Measurements from ENCODE around the gene KRT4.
A peak's percentile ranks its signal among the peaks of the same experiment; 100 is the strongest.

KRT4 gene

DNA sequence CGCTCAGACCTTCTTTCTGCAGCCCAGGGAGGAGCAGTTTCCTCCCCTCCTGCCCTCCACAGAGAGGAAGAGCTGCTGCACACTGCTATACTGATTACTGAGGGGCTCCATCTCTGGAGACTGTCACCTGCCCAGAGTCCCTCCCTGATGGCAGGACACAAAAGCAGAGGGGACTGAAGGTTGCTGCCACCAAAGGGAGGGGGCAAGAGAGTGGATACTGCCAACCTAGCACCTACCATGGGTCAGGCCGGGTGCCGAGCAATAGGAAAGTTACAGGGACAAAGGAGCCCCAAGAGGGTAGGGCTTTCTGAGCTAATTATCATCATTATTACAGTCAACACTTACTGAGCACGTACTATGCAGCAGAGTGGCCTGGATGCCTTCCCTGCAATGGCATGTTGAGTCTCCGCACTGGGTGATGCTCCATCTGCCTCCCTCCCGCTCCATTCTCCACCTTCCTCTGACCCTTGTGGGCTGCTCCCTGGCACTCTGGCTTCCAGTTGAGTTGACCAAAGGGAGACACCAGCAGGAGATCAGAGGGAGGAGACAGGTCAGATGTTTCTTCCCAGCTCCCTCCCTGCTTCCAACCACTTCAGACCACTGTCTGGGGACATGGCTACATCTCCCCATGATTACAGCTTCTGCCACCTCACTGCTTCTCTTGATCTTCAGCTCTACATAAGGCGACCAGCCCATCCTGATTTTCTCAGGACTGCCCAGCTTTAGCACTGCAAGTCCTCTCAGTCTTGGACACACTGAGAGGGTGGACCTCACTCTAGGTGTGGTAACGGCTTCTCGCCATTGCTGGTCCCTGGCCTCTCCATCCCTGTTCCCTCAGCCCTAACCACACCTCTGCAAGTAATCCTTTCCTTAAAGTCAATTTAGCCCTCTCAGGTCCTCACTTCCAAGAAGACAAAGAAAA, 22.8 kb upstream of the KRT4 start:
- no peak for DNase-seq

DNA sequence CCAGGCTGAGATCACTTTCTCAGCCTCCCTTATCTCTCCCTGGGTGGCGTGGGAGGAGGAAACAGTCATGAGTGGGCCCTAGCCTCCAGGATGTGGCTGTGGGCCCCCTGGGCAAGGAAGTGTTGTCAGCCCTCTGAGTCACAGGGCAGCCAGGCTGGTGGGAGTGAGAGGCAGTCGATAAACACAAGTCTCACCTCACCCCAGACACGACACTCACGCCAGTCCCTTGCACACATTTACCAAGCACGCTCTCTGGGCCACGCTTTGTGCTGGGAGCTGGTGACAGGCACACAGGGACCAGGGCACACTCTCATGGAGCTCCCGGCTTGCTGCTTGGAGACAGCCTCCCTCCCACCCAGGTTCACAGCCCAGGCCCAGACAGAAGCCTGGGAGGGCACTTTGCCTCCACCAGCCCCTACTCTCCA, 22.1 kb upstream of the KRT4 start:
- DNase-seq: peak; percentile 40

DNA sequence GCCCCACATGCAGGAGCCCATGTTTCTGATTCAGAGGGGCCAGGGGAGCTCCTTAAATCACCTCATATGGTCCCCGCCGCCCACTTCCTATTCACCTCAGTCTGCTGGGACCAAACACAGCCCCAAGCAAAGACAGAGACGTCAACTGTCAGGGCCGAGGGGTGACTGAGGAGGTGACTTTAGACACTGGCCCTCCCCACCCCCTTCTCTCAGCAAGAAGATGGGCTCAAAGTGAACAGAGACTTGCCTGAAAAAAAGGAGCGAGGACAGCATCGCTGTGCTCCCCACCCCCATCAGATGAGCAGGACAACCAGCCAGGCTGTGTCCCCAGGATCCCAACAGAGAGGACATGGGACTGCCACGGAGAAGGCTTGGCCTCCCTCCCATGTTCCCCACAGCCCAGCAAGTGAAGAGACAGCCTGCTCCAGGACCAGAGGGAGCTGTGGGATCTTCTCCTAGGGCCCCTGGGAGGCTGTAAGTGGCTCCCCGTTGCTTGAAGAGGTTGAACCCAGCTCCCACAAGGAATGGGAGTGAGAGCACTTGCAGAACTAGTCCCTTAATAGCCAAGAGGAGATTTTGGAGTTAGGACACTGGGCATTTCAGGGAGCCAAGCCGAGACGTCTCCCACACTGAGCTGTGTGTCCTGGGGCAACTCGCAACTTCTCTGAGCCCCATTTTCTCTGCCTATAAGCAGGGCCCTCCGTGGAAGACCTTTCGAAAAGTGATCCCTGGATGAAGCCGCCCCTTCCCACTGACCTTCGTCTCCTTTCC, 21.5 kb upstream of the KRT4 start:
- DNase-seq: no peak

DNA sequence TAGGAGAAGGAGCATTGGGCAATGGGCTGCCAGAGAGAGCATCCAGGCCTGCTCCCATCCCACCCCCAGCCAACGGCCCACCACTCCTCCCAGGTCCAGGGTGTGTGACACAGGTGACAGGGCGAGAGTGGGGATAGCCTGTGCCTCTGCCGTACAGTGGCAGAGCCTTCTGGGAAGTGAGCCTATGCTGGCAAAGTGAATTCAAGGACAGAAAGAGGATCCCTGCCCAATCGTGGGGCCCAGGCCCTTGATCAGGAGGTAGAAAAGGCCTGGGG, 20.7 kb upstream of the KRT4 start:
- DNase-seq: no peak

DNA sequence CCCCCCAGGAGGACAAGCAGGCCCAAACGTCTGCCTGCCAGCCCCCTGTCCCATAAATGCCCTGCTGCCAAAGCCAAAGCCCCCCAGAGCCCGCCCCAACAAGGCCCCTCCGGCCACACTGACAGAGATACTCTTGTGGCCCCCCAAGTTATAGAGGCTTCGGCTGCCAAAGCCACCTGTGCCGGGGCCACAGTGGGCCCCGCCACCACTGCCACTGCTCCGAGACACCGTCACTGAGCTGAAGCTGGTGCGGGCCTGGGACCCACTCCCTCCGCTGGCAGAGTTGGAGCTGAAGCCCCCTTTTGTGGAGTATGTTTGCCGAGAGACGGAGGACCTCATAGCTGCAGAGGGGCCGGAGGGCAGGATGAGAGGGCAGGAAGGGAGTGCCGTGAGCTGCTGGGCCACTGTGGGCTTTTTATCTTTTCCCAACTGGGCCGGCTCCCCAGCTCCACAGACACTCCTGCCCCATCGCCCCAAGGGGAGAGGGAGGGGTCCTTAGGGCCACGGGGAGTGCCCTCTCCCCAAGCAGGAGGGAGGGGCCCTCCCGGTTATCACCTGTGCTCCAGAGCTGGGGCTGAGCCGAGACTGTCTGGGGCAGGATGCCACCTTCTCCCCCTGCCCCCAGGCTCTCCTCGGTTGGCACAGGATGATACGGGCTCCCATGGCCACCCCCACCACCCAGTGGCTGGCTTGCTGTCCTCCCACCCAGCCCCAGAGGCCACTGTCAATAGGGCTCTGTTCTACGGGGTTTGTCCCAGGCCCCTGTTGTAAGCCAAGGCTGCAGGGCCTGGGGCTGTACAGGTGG, 20.2 kb upstream of the KRT4 start, which contains the start of gene KRT79:
TSS of gene KRT79 (minus strand) at position 390 of the 805 bp plus-strand sequence. CDS start at position 339, 51 bp downstream.
- DNase-seq: no peak

DNA sequence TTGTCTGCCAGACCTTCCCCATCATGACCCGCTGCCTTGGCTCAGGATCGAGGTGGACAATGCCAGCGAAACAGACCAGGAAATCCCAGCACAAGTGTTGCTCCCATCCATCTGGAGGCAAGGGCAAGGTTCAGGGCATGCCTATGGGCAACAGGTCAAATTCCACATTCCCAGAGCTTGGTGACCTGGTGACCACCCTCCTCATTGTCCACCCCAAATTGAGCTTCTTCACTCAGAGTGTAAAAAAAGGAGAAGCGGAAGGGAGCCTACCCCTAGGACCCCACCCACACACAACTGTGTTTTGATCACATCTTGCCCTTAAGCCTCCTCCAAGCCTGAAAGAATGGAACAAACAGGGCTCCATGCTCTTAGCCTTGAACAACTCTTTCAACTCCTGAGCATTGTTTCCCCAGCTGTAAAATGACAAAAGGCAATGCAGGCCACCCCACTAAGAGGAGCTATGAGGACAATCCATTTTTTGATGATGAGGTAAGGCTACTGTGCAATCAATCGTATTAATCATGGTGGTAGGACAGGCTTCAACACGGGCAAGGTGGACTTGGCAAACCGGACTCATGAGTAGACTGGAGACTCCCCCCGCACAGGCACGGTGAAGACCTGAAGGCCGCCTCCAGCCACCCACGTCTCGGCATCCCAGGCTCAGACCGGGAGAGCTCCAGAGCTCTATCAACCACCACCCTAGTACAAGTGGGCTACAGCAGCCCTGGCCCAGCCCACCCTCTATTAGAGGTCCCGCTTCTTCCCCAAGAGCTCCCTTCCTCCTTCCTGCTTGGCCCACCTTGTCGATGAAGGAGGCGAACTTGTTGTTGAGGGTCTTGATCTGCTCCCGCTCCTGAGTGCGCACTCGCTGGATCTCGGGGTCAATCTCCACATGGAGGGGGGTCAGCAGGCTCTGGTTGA, 19.3 kb upstream of the KRT4 start:
- DNase-seq: no peak

DNA sequence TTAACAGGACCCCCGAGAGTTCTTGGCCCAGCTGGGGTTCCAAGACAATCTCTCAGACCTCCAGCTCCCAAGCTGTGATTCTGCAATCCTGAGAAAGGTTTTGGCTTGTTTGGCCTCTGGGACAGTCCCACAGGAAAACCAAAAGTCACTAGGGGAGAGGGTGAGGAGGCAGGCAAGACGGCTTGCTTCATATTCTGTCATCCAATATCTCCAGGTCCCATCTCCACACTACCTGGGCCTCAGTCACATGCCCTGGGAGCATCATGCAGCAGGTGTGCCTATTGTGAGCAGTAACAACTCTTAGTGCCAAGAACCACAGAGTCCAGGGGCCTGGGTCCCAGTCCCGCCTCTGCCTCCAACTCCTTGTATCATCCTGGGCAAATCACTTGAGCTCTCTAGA, 18.5 kb upstream of the KRT4 start:
- DNase-seq: no peak

DNA sequence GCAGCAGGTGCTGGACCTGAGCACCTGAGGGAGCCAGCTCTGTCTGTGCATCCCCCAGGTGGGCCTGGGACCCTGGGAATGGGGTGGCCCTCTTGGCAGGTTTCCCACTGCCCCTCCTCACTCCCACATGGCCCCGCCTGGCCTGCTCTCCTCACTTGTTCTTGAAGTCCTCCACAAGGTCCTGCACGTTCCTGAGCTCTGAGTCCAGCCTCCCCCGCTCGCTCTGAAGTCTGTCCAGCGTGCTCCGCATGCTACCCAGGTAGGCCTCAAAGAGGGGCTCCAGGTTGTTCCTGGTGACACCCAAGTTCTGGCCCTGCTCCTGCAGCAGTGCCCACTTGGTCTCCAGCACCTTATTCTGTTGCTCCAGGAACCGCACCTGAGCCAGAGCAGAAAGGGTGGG, 17.3 kb upstream of the KRT4 start:
- DNase-seq: no peak

DNA sequence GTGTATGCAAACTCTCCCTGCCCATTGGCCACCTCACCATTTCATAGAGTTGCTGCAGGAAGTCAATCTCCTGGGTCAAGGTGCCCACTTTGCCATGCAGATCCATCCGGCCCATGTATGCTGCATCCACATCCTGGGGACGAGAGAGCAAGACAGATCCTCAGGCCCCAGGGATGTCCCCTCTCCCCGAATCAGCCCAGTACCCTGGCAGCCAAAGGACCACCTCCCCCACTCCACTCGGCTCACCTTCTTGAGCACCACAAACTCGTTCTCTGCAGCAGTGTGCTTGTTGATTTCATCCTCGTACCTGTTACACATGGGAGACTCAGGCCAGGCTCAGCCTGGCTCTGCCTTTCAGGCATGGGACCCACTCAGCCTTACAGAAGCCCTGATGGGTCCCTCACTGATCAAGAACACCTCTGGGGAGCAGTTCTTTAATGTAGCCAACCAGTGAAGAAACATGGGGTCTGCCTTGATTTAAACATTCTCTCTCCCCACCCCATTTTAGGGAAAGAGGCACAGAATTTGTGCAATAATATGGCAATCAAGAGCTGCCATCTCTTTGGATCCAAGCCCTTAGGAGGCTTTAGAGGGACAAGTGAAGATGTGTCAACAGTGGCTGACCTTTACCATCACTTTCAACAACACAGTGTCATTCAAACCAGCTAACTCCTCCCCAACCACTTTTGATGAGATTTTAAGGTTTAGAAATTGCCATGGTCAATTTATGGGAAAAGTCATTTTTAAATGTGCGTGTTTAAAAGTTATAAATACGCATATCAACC, 16.3 kb upstream of the KRT4 start:
- DNase-seq: no peak

DNA sequence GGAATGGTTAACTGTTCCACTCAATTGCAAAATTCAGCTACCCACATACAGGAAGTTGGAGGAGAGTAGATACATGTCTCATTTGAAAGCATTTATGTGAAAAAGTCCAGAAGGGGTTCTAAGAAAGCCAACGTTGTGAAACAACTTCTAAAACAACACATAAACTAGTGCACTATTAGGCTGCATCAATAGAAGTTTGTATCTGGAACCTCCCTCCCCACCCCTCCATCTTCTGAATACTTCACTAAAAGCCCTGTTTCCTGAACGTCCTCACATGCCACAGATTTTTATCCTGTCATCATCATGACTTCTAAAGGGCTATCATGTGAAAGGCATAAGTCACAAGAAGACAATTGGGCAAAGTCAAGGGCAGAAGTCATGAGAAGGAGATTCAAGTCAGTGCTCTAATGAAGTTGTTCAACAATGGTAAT, 14.7 kb upstream of the KRT4 start:
- no peak for DNase-seq

DNA sequence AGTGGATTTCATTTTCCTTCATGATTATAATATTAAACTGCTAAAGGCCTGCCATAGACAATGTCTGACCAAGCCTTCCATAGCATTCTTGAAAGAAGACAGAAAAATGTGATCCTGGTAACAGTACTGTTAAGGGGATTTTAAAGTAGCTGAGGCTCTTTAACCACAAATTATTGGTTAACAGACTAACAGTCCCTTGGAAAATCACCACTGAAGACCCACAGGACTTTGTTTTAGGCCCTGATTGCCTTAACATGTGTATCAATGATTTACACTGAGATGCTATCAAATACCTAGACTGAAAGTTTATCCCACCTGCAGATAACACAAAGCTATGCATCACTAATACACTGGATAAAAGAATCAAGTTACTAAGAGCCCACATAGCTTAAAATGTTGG, 14.2 kb upstream of the KRT4 start:
- no peak for DNase-seq

DNA sequence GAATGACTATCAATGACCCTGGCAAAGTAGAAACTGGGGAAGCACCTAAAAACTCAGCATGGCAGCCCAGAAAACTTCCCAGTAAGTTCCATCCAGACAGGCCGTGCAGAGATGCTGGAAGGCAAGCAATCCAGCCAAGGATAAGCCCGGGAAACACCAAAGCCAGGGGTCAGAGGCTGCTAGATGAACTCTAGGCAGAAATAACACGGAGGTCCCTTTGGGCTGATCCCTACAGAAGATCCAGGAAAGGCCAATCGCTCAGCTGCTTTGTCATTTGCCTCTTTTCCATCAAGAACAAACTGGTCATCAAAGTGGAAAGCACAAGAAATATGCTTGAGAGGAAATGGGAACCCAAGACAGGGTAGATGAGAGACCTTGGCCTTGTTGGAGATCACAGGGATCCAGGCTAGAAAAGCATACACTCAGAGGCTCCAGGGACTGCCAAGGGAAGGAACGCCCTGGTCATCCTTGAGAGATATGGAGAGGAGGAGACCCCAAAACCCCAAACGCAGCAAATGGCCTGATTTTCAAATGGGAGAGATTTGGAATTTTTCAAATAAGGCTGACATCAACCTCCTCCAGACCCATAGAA, 13.7 kb upstream of the KRT4 start:
- no peak for DNase-seq

DNA sequence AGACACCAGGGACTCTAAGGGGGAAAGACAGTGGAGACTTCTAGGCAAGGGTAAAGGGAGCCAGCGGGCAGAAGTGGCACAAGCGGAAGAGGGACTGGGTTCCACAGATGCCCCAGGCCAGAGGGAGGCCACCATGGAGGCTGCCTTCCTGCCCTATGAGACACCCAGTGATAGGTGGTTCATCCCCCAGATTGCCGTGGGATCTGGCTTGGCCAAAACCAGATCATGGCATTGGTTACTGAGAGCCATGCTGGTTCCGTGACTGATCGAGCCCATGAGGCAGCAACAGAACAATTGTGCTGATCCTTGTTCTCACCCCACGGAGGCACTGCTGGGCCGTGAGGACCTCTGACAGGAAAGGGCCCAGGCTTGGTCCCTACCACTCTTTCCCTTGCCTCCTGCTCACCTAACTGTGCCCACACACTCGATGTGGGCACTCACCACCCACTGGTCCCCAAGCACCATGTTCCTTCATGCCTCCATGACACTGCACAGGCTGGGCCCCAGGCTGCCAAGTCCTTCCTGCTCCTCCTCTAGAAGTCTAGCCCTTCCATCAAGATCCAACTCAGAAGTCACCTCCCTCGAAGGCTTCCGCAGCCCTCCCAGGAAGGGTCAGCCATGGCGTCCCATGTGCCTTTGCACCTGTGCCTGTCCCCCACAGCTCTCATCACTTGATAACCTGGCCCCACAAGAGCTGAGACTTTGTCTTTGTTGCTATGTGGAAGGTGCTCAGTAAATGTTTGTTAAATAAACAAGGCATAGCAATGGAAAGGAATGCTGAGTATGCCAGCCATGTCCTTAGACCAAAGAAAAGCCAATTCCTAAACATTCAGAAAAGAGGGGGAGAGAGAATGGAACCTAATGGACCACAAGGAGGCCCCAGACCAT, 12.9 kb upstream of the KRT4 start:
- no peak for DNase-seq

DNA sequence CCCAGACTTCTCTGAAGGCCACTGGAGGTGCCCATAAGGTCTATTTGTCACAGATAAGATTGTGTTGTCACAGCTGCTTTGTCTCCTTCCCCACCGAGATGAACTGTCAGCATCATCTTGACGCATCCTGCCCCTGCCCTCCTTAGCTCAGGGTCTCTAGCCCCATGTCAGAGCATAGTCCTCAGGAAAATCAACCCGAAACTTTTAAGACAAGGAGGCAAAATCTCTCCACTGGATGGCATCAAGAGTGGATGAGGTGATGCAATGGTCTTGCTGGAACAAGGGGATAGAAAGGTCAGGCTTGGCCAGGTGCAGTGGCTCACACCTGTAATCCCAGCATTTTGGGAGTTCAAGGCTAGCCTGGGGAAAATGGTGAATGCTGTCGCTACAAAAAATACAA, 12.0 kb upstream of the KRT4 start:
- DNase-seq: no peak

DNA sequence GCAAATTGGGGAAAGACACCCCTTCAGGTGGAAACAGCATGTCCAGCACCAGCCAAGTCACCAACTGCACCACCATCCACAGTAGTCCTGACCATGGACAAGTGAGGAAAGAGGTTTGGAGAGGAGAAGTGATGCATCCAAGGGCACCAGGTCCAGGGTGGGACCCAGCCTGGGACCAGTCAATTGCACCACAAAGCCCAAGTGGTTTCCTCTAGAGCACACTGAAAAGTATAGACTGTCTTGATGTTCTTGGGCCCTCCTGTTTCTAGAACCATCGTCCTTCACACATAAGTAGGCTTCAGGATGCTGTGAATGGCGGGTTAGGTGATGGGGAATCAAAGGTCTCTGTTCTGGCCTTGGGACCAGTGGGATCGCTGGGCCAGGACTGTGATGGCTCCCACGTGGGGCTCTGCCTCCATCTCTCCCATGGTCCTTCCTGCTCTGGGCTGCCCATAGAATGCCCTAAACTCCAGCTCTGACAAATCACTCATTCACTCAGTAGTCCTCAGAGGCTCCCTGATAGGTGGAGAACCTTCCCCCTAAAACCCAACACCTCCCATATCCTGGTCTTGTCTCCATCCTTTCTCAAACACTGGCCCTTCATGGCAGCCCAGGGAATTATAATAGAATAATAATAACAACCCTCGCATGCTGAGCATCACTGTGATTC, 11.0 kb upstream of the KRT4 start:
- DNase-seq: no peak

DNA sequence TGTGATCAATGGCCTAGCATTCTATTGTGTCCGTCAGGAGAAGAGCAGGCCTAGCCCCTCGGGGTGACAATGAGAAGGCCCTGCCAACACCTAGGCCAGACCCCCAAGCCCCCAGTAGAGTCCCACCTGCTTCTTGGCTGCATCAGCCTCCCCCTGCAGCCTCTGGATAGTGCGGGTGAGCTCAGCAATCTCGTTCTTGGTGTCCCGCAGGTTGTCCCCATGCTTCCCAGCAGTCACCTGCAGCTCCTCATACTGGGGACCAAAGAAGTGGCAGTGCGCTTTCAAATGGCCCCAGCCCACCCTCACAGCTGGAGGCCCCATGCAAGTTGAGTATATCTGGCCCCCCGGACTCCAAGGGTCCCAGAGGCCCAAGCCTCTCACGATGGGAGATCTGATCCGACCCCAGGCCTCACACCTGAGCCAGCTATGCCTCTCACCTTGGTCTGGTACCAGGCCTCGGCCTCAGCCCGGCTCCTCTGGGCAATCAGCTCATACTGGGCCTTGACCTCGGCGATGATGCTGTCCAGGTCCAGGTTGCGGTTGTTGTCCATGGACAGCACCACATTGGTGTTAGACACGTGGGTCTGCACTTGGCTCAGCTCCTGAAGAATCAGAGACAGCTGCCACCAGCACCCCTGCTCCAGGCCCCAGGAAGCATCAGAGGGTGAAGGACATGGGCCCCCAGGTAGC, 10.0 kb upstream of the KRT4 start:
- no peak for DNase-seq

DNA sequence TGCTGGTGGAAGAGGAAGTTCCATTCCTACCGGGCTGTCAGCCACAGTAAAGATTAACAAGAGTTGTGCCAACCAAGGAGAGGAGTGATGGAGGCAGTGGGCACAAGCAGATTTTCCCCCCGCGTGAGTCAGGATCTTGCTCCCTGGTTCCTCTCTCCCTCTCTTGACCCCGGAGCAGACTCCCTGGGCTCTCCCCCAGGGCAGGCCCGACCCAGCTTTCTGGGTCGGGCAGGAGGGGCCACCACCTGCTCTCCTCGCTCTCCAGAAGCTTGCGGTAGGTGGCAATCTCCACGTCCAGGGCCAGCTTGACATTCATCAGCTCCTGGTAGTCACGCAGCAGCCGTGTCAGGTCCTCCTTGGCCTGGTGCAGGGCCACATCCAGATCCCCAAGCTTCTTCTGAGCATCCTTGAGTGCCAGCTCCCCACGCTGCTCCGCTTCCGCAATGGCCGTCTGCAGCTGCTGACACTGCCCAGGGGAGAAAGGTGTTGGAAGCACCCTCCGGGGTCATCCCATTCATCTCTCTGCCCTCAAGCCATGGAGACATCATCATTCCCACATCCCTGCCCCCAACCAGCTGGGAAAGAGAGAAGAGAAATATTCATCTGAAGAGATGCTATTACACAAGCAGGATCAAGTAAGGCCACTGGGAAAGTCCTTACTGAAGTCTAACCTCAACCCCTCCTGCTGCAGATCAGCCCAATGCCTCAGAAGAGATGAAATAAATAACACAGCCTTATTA, 9.0 kb upstream of the KRT4 start:
- no peak for DNase-seq
